Activated CD8-positive, alpha-beta memory T cell treated with anti-CD3 and anti-CD28 coated beads, Interleukin-2, amount 50 U/mL, for 24 hours (primary cell): ENCODE measurements around the gene PKIG.

ENCODE experiments used
- DNase-seq: peaks from one replicate; pipeline ENCODE4 v3.0.0-alpha.2; 2020; ENCODE audit errors: extremely low read depth

PKIG gene

GRCh38 chr20:44662261-44662660 is 79.9 kb downstream of the PKIG start:
- no peak for DNase-seq

DNA sequence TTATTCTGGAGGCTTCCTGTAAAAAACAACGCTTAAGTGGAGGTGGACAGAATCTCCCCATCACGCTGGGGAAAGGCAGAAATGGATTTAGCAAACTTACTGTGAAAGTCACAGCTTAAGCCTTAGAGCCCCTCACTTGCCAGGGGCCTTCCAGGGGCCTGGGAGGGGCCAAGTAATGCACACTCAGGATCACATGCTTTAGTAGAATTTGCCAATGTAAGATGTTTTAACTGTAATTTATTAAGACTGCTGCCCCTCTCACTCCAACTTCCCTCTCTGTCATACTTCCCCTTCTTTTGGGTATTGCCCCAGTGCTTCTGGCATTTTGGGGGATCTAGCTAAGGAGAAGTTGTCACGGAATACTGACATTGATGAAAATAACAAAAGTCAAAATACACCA is 81.8 kb downstream of the PKIG start:
- no peak for DNase-seq

DNA sequence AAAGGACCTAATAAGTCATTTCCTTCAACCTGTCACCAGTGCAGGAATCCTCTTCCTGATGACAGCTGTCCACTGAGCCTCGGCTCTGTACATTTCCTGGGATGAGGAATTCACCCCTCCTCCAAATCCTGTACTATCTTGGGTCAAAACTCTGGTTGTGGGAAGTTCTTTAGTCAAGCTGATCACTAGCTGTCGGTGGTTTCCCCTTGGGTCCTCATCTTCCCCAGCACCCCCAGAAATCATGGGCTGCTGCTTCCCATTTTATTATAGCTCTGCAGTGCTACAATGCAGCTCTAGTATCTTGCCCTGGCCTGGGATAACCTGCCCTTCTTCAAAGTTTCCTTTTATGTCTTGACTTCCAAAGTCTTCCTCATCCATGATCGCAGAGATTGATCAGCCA is 83.7 kb downstream of the PKIG start:
- DNase-seq = no peak
